AG09319 (cell line): ENCODE measurements around the gene ASAP2.

Experiments used
- DNase-seq: peaks from one replicate; pipeline ENCODE4 v3.0.0-alpha.2; 2010; ENCODE audit warnings: low read depth; ENCODE audit errors: extremely low read depth
- TF ChIP-seq, protein P1 (sequence below): IDR thresholded peaks from 2 replicates; pipeline ENCODE4 v1.5.1; 2011; ENCODE audit warnings: low read depth, mild to moderate bottlenecking, inconsistent platforms, low read length, moderate library complexity

The ASAP2 gene

DNA sequence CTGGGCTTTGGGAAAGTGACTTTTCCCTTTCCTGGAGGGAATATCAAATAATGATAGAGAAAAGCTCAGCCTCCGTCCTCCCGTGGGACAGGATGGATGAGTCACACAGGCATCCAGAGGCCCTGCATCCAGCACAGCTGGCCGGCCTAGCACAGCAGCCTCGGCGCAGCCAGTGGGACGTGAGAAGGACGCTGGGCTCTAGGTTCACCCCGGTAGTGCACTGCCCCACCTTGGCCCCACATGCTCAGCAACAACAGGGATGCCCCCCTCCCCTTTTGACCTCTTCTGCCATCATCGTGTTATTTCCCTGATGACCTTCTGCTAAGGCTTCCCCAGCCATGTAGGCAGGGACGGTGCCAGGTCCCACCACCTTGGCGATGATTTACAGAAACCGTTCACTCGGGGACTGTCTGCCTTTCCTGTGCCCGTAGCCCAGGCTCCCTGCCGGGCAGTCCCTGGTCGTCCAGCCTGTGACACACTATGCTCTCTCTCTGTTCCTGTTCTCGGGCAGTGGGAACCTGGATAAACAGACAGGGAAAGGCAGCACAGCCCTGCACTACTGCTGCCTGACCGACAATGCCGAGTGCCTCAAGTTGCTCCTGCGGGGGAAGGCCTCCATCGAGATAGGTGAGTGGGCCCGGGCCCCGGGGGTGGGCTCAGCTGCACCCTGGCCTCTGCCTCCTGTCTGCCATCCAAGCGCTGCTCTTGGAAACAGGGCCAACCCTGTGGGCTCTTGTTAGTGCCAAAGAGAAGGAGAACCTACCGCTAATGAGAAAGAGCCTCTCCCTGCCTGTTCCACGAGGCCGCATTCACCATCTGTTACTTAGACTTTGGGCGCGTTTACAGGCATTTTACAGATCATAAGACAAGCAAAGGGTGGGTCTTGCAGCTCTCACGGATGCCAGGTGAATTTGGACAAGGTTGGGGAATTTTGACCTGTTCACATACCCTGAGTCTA lies 172.1 kb downstream of the ASAP2 start:
- peak; percentile 31 for DNase-seq

GRCh38 chr2:9379391-9379755 lies 172.8 kb downstream of the ASAP2 start:
- TF ChIP-seq, protein P1, sequence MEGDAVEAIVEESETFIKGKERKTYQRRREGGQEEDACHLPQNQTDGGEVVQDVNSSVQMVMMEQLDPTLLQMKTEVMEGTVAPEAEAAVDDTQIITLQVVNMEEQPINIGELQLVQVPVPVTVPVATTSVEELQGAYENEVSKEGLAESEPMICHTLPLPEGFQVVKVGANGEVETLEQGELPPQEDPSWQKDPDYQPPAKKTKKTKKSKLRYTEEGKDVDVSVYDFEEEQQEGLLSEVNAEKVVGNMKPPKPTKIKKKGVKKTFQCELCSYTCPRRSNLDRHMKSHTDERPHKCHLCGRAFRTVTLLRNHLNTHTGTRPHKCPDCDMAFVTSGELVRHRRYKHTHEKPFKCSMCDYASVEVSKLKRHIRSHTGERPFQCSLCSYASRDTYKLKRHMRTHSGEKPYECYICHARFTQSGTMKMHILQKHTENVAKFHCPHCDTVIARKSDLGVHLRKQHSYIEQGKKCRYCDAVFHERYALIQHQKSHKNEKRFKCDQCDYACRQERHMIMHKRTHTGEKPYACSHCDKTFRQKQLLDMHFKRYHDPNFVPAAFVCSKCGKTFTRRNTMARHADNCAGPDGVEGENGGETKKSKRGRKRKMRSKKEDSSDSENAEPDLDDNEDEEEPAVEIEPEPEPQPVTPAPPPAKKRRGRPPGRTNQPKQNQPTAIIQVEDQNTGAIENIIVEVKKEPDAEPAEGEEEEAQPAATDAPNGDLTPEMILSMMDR: no peak
- no peak for DNase-seq

More for the DNA sequence above, 172.1 kb downstream of the ASAP2 start:
- TF ChIP-seq, protein P1: no peak

- peak; percentile 89 for DNase-seq
- TF ChIP-seq, protein P1: no peak
These were observed 174.4 kb downstream of the ASAP2 start for GRCh38 chr2:9380702-9381628.

- TF ChIP-seq, protein P1: no peak
- DNase-seq: no peak
These were observed 176.1 kb downstream of the ASAP2 start for GRCh38 chr2:9382604-9383235.

DNA sequence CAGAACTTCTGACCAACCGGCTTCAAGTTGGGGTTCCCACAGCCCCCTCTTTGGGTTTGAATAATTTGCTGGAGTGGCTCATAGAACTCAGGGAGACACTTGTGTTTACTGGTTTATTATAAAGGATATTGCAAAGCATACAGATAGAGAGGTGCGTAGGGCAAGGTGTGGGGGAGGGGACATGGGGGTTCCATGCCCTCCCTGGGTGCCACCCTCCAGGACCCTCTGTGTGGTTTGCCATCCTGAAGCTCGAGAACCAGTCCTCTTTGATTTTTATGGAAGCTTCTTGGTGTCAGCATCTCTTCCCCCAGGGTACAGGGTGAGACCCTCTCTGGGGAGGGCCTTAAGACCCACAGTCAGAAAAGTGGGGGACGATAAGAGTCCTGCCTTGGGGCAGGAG lies 177.9 kb downstream of the ASAP2 start:
- TF ChIP-seq, protein P1: no peak
- no peak for DNase-seq

- DNase-seq: no peak
- TF ChIP-seq, protein P1: no peak
These were observed 179.2 kb downstream of the ASAP2 start for GRCh38 chr2:9385841-9386240.
